Limb (tissue), 2 donors: ENCODE data around the gene CALML4.
"Not testable (repeated sequence)": the region's sequence is repeated elsewhere in the genome, so short reads cannot be mapped to it uniquely, and the experiment has no call there.

ENCODE experiments used
- DNase-seq, 2 donors: peaks; one replicate each; pipeline ENCODE4 v3.0.0-alpha.2; 2016; ENCODE audit errors: extremely low spot score in 2 of 2

Gene CALML4

DNA sequence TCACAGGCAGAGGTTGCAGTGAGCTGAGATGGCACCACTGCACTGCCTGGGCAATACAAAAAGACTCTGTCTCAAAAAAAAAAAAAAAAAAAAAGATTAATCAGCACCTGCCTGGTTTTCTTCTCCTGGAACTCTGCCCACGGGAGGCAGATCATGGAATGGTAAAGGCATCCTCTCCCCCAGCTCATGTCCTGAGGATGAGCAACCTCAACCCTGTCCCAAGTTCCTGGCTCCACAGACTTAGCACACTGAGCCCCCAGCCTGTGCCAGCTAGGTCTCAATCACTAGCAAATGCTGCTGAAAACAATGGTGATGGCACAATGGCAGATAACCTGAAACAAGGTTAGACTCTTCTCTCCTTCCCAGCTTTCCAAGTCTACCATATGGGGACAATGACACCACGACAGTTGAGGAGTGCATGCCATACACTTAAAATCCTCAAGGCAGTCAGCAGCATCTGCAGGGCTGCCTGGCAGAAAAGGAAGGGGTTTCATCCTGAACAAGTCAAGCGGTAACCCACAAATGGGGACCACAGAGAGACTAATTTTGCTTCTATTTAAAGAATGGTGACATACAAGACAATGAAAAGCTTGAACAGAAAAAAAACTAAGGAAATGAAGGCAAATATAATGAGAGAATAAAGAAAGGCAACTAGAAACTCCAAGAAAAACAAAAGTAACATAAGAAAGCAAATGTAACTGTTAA lies 19.6 kb upstream of the CALML4 start:
- DNase-seq = no peak

DNA sequence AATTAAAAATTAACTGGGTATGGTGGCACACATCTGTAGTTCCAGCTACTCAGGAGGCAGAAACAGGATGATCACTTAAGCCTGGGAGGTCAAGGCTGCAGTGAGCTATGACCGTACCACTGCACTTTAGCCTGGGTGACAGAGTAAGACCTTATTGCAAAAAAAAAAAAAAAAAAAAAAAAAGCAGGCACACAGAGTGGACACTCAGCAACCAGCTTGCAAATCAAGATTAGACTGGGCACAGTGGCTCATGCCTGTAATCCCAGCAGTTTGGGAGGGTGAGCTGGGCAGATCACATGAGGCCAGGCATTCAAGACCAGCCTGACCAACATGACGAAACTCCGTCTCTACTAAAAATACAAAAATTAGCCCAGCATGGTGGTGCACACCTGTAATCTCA lies 19.0 kb upstream of the CALML4 start:
- no peak for DNase-seq

DNA sequence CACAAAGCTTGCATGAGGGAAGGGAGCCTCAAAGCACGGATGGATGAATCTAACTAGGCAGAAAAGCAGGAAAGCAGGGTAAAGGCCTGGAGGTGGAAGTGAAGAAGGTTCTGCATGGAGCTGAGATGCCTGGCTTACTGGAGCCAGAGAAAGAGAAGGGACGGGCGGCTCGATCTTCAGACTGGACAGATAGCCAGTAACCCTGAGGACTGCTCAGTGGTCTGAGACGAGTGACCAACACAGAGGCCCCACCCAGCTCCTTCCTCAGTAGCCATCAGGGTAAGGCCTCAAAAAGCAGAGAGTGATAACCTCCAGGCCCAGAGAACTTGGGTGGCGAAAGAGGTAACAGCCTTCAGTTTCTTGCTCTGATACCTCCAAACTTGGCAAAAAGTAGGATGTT lies 18.0 kb upstream of the CALML4 start:
- no peak for DNase-seq

DNA sequence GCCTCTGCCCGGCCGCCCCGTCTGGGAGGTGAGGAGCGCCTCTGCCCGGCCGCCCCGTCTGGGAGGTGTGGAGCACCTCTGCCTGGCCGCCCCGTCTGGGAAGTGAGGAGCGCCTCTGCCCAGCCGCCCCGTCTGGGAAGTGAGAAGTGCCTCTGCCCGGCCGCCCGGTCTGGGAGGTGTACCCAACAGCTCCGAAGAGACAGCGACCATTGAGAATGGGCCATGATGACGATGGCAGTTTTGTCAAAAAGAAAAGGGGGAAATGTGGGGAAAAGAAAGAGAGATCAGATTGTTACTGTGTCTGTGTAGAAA lies 17.3 kb upstream of the CALML4 start:
- DNase-seq = not testable (repeated sequence)

DNA sequence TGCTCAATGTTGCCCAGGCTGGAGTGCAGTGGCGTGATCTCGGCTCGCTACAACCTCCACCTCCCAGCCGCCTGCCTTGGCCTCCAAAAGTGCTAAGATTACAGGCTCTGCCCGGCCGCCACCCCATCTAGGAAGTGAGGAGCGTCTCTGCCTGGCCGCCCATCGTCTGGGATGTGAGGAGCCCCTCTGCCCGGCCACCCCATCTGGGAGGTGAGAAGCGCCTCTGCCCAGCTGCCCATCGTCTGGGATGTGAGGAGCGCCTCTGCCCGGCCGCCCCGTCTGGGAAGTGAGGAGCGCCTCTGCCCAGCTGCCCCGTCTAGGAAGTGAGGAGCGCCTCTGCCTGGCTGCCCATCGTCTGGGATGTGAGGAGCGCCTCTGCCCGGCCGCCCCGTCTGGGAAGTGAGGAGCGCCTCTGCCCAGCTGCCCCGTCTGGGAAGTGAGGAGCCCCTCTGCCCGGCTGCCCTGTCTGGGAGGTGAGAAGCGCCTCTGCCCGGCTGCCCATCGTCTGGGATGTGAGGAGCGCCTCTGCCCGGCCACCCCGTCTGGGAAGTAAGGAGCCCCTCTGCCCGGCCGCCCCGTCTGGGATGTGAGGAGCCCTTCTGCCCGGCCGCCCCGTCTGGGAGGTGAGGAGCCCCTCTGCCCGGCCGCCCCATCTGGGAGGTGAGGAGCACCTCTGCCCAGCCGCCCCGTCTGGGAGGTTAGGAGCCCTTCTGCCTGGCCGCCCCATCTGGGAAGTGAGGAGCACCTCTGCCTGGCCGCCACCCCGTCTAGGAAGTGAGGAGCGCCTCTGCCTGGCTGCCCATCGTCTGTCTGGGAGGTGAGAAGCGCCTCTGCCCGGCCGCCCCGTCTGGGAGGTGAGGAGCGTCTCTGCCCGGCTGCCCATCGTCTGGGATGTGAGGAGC lies 16.6 kb upstream of the CALML4 start:
- not testable (repeated sequence) for DNase-seq

DNA sequence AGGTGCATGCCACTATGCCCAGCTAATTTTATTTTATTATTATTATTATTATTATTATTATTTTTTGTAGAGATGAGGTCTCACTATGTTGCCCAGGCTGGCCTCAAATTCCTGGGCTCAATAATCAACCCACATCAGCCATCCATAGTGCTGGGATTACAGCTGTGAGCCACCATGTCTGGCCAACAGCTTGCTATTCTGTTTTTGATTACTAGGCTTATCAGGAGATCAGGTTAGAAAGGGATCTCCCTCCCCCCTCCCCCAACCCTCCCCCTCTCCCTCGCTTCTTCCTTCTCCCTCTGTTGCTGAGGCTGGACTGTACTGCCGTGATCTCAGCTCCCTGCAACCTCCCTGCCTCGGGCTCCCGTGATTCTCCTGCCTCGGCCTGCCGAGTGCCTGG lies 15.8 kb upstream of the CALML4 start:
- no peak for DNase-seq

DNA sequence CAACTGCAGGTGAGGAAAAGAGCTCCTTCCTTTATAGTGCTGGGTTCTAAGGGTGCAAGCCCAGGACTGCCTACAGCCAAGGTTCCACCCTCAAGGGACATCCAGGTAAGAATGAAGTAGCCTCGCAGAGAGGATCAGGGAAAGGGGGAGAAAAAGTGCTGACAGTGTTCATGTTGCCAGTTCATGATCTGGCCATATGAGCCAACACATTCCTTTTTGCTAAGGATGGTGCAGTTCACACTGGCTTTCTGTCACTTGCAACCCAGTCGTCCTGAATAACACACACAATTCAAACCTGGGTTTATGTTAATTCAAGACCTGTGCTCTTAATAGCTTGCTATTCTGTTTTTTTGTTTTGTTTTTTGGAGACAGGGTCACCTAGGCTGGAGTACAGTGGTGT lies 15.4 kb upstream of the CALML4 start:
- no peak for DNase-seq

DNA sequence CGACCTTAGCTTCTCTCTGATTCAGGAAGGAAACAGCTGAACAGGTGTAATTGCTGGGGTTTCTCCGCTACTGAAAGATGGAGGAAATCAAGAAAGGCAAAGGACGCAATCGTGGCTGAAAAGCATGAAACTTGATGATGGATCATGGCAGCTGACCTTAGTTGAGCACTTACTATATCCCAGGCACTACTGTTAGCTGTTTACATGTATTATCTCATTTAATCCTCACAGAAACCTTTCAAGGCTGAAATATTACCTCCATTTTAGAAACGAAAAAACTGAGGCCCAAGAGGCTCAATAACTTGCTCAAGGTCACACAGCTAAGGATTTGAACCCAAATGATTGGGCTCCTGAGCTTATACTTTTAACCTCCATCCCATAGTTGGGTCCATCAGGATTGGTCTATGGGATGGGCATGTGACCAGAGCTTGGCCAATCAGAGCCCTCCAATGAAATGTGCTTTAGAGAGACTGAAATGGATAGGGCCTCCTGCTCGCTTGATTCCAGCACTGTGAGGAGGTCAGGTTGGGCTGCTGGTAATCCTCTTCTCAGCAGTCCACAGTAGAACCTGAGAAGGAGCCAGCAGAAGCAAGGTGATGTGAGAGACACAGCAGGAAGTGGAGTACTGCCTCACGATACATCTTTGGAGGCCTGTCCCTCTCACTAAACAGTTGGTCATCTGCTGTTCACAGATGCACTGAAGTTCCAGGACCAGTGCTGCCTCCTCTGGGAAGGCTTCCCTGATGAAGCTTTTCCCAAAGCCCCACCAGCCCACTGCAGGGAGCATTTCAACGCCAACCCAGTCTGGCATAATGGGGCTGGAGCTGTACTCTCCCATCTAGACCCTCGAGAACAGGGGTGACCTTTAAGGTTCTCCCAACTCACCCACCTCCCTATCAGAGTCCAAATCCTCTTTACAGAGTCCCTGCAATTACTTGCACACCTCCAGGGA lies 14.0 kb upstream of the CALML4 start:
- no peak for DNase-seq

DNA sequence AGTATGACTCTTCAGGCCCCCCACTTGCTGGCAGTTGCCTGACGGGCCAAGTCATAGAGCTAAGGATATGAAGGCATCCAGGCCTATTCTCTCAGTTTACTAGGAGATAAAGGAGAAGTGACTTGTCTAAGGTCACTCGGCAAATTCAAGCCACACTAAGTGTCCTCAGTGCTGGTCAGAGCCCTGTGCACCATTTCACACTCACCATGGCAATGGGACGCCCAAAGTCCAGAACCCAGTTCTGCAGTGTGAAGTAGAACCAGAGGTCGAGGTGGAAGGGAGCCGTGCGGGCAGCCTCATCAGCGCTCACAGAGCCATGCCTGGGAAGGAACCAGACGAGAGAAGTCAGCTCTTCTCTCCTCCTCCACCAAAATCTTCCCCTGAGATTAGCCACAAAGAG lies 13.2 kb upstream of the CALML4 start:
- no peak for DNase-seq

DNA sequence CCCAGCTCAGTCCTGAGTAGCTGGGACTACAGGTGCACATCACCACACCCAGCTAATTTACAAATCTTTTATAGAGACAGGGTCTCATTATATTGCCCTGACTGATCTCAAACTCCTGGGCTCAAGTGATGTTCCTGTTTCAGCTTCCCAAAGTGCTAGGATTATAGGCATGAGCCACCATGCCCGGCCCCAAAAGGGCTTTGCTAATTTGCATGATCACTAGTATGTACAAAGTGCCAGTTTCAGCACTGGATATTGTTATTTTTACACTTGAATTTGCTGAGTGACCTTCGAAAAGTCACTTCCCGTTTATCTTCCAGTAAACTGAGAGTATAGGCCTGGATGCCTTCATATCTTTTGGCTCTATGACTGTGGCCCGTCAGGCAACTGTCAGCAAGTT lies 12.2 kb upstream of the CALML4 start:
- no peak for DNase-seq

DNA sequence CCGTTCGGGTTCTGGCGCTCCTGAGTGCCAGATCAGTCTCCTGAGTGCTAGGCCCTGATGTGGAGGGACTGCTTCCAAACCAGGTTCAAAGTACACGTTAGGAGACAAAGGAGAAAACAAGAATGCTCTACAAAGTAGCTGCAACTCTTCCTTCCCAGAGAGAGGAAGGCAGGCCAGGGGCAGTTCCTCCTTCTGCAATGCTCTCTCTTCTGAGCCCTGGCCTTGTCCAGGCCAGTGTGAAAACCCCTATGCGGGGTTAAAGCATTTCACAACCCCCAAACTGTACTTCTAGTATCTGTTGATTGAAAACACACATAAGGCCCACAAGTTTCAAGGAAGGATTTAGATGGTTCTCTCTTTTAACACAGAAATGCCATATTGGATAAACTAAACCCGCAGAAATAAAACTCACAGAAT lies 9.7 kb upstream of the CALML4 start:
- DNase-seq = no peak

DNA sequence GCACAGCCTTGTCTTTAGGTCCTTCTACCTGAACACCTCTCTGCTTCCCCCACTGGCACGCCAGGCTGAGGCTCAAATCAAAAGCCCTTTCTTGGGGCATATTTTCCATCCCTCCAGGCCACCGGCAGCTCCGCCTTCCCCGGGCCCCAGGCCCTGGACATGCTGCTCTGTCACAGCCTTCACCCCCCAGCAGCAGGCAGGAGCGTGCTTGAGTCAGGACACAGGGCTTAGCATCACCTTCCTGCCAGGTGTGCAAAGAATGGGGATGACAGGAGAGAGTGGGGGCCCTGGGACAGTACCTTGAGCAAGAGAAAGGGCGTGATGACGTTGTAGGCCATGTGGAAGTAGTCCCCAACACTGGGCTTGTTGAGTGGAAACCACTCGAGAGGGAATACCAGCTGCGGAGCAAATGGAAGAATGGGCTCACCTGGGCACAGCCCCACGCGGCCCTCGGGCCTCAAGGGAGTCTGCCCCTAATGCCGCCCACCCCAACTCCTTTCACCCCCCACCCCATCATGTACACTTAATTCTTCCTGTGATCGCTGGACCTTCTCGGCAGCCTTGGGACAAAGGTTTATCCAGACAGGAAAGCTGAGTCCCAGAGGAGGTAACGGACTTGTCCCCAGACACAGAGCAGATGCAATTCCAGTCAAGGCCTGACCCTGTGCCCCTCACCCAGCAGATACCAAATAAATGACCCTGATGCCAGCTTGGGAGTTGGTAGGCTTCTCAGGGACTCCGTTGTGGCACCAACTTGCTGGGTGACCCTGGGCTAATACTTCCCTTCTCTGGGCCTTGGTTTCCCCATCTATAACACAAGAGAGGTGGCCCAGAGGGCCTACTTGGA lies 9.1 kb upstream of the CALML4 start:
- no peak for DNase-seq

DNA sequence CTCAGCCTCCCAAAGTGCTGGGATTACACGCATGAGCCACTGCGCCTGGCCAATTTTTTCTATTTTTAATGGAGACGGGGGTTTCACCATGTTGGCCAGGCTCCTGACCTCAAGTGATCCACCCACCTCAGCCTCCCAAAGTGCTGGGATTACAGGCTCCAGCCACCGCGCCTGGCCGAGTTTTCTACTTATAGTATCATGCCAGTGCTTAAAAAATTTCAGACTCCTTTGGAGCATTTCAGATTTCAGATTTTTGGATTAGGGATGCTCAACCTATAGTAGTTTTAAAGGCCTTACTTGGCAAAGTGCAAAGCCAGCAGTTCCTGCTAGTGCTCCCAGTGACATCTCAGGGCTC lies 8.3 kb upstream of the CALML4 start:
- DNase-seq = not testable (repeated sequence)

DNA sequence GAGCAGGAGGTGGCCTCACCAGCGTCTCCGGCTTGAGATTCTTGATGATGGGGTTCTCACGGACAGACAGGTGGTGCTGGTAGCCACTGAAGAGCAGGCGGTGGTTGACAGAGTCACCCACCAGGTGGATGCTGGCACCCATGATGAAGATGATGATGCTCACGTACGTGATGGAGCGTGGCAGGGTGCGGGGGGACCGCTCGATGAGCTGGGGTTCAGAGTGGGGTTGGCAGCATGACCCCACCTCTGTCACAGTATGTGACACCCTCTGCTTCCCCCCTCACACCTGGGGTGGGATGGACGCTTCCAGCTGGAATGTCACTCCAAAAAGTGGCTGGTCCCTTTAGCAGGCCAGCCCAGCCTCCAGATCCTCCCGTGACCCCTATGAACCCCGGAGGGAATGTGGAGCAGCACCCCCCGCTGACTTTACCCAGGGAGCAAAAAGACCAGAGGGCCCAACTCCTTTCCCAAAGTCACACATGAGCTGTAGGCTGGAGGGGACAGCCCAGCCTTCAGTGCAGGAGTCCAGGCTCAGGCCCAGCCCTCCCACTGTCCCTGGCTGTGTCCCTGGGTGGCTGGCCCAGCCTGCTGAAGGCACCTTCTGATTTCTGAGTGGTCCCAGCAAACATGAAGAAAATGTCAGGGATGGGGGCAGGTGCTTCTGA lies 6.7 kb upstream of the CALML4 start:
- no peak for DNase-seq

DNA sequence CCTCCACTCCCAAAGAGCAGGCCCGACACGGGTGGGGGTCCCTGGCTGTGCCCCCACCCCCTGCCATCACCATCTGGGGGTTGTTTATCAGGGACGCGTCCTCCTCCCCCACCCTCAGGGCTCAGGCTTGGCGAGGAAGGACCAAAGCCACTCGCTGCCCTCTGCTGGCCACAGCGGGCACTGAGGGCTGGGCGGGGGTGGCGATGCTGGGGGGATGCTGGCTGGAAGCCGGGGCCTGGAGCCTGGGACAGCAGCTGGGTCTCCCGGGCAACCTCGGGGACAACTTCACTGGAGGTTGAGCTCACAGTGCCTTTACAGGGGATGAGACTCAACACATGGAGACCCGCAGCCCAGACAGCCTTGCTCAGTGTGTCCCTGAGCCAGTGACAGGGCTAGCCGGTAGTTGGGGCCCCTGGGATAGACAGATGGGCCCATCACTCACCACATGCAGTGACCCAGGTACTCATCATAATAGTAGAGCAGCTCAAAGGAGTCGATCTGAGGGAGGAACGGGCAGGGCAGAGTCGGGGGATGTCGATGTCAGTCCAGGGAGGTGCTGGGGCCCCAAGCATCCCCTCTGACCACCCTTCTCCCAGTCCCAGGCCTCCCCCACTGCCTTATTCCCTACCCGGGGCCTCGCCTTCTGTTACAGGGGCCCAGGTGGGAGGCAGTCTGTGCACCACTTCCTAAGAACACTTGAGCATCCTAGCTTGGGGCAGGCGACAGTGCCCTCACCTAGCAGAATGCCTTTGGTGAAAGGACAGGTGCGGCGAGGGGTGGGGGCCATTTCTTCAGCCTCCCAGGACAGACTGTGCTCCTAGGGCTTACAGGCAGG lies 5.9 kb upstream of the CALML4 start:
- DNase-seq = peak; percentile 43 to 88

DNA sequence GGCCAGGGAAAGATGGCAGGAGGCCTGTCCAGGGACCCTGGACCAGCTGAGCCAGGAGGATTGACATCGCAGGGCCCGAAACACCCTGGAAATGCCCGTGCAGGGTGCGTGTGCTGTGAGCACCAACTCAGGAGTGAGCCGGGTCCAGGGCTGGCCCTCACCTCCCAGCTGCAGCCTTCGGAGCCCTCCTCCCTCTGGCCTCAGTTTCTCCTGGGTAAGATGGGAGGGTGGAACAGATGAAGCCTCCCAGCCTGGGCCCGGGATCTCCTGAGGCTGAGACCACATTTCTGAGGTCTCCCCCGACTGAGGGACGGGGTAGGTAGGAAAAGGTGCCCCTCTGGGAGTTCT lies 5.3 kb upstream of the CALML4 start:
- no peak for DNase-seq

DNA sequence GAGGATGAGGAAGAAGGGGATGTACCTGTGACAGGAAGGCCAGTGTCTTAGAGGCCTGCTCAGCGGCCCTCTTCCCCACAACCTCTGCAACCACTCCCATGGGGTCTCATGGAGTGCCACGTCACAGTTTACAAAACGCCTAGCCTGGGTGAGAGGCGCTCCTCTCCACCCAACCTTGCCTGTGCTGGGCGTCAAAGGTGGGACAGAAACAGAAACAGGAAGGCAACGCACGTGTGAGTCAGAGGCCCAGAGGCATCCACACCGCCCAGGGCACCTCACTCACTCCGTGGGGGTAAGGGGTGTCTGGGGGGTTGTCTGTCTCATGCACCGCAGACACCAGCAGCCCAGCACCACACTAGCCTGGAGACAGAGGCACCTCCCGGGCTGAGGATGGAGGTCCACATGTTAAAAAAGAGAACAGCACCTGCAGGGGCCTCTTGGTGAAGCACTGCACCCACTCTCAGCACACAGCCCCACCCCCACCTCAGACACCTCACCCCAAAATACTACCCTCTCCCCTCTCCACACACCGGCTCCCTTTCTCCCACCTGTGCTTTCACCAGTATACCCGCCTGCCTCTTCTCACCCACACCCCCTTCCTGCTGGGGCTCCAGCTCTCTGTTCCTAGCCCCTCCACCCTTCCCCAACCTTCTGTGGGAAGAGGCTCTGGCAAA lies 4.7 kb upstream of the CALML4 start:
- DNase-seq = no peak

DNA sequence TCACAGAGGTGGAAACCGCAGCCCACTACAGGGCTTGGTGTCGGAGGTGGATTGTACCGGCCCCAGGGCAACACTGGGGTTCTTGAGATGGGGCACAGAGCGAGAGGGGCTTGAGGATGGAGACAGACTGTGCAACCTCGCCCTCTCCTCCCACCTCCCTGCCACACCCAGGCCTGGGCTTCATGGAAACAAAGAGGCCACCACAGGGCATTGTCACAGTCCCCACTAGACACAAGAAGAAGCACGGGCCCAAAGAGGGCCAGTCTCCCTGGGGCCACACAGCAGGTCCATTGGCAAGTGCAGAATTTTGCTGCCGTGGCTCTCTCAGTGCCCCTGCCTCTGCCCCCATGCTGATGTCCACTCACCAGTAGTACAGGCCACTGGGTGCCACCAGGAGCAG lies 4.1 kb upstream of the CALML4 start:
- no peak for DNase-seq

DNA sequence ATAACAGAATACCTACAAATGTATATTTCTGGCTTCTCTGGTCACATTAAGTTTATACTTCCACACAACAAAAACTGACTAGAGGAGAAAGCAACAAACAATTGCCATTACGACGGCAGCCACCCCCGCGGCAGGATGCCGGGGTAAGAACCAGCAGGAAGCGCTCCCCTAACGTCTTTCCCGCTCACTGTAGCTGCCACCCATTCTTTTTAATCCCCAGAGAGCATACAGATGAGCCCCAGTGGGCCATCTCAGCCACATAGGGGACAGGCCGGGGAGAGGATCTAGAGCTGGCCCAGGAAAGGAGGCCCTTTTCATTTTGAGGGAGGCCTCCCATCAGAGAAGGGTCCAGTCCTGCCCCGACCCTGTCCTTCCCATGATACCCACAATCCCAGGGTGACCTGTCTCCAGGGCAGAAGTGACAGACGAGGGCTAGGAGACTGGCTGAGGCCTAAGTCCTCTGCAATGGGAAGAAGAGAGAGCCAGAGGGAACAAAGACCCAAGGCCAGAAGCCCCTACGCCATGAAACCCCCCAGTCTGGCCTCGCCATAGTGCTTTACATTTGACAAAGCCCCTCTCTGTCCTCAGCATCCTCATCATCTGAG lies 3.6 kb upstream of the CALML4 start:
- no peak for DNase-seq
